MM.1S (cell line): Measurements from ENCODE around the gene ATF7IP.
"Not testable (repeated sequence)": the region's sequence is repeated elsewhere in the genome, so short reads cannot be mapped to it uniquely, and the experiment has no call there.

Source experiments
- DNase-seq: peaks from one replicate; pipeline ENCODE4 v3.0.0-alpha.2; 2015
- H2AFZ ChIP-seq: fragments of 300-600 bp; sonication (generic); 2 replicates; pipeline ENCODE4 v1.6.0; 2016; ENCODE audit warnings: antibody characterized with exemption, low read length
- H3F3A ChIP-seq: fragments of 300-600 bp; sonication (generic); 2 replicates; pipeline ENCODE4 v1.6.1; 2016; ENCODE audit warnings: mild to moderate bottlenecking, antibody characterized with exemption, low read length, moderate library complexity, mixed read lengths; ENCODE audit not compliant: insufficient read depth
- H3K27ac ChIP-seq: fragments of 300-600 bp; sonication (generic); 2 replicates; pipeline ENCODE4 v1.5.1; 2016; ENCODE audit warnings: mild to moderate bottlenecking, low read length
- H3K27me3 ChIP-seq: fragments of 300-600 bp; sonication (generic); replicated peaks from 2 replicates; pipeline ENCODE4 v1.6.0; 2016; ENCODE audit warnings: low read length; ENCODE audit not compliant: insufficient read depth
- H3K36me3 ChIP-seq: fragments of 300-600 bp; sonication (generic); replicated peaks from 2 replicates; pipeline ENCODE4 v1.6.1; 2016; ENCODE audit warnings: mild to moderate bottlenecking, low read length, mixed read lengths; ENCODE audit not compliant: insufficient read depth
- H3K4me1 ChIP-seq: fragments of 300-600 bp; sonication (generic); 2 replicates; pipeline ENCODE4 v1.6.1; 2016; ENCODE audit warnings: low read length, mixed read lengths
- H3K4me2 ChIP-seq: fragments of 300-600 bp; sonication (generic); 2 replicates; pipeline ENCODE4 v1.6.0; 2016; ENCODE audit warnings: low read depth, low read length
- H3K4me3 ChIP-seq: fragments of 300-600 bp; sonication (generic); 2 replicates; pipeline ENCODE4 v1.5.1; 2016; ENCODE audit warnings: low read length, mixed read lengths
- H3K79me2 ChIP-seq: fragments of 300-600 bp; sonication (generic); 2 replicates; pipeline ENCODE4 v1.6.1; 2016; ENCODE audit warnings: mixed run types, low read length, mixed read lengths
- H3K9ac ChIP-seq: fragments of 300-600 bp; sonication (generic); 2 replicates; pipeline ENCODE4 v1.6.1; 2016; ENCODE audit warnings: low read length, mixed read lengths
- H3K9me2 ChIP-seq: fragments of 300-600 bp; sonication (generic); replicated peaks from 2 replicates; pipeline ENCODE4 v1.6.1; 2016; ENCODE audit warnings: mild to moderate bottlenecking, low read length, mixed read lengths; ENCODE audit not compliant: insufficient read depth
- H3K9me3 ChIP-seq: fragments of 300-600 bp; sonication (generic); replicated peaks from 2 replicates; pipeline ENCODE4 v1.6.1; 2016; ENCODE audit warnings: mild to moderate bottlenecking, low read length, mixed read lengths; ENCODE audit not compliant: insufficient read depth
- H4K20me1 ChIP-seq: fragments of 300-600 bp; sonication (generic); 2 replicates; pipeline ENCODE4 v1.6.1; 2016; ENCODE audit warnings: mild to moderate bottlenecking, low read length, moderate library complexity, mixed read lengths; ENCODE audit not compliant: insufficient read depth
- CTCF ChIP-seq: fragments of 300-600 bp; sonication (generic); IDR thresholded peaks from 2 replicates; pipeline ENCODE4 v1.5.1; 2016; ENCODE audit warnings: antibody characterized with exemption, low read length, mixed read lengths
- EZH2 ChIP-seq: fragments of 300-600 bp; sonication (generic); optimal IDR thresholded peaks from 2 replicates; pipeline ENCODE3; 2017; ENCODE audit warnings: low read depth, mild to moderate bottlenecking, antibody characterized with exemption, low read length, mixed read lengths
- EZH2phosphoT487 ChIP-seq: fragments of 300-600 bp; sonication (generic); IDR thresholded peaks from 2 replicates; pipeline ENCODE4 v1.6.1; 2018; ENCODE audit warnings: antibody characterized with exemption, low read length

ATF7IP gene

GRCh38 chr12:14327711-14328110 is 37.8 kb upstream of the ATF7IP start:
- Histone ChIP-seq H2AFZ (no peak overlapping the region), H3K4me2 (no peak overlapping the region), H3K4me1 (no peaks in the 10 kb centered on the region)

GRCh38 chr12:14332482-14332881 is 33.0 kb upstream of the ATF7IP start:
- no peaks in the 10 kb centered on the region for H3K36me3 ChIP-seq
- H3K4me3 ChIP-seq: no peak overlapping the region
- no peak overlapping the region for H2AFZ ChIP-seq
- no peaks in the 10 kb centered on the region for H3K79me2 ChIP-seq
- H3K27me3 ChIP-seq: no peaks in the 10 kb centered on the region
- no peak overlapping the region for H3K4me2 ChIP-seq
- no peaks in the 10 kb centered on the region for H3F3A ChIP-seq
- TF ChIP-seq EZH2phosphoT487 (no peak), CTCF (no peak)
- H3K4me1 ChIP-seq: no peaks in the 10 kb centered on the region
- H3K27ac ChIP-seq: no peak overlapping the region
- H4K20me1 ChIP-seq: no peaks in the 10 kb centered on the region
- no peaks in the 10 kb centered on the region for H3K9me3 ChIP-seq
- H3K9me2 ChIP-seq: no peaks in the 10 kb centered on the region
- no peak for DNase-seq
- H3K9ac ChIP-seq: no peak overlapping the region

More at GRCh38 chr12:14327711-14328110, 37.8 kb upstream of the ATF7IP start:
- no peaks in the 10 kb centered on the region for H3K9me2 ChIP-seq
- H4K20me1 ChIP-seq: no peaks in the 10 kb centered on the region
- H3K27ac ChIP-seq: no peak overlapping the region
- no peaks in the 10 kb centered on the region for H3F3A ChIP-seq
- H3K36me3 ChIP-seq: no peaks in the 10 kb centered on the region
- H3K27me3 ChIP-seq: no peaks in the 10 kb centered on the region
- no peak overlapping the region for H3K4me3 ChIP-seq
- H3K9me3 ChIP-seq: no peaks in the 10 kb centered on the region
- TF ChIP-seq EZH2phosphoT487 (no peak), EZH2 (no peak), CTCF (no peak)
- H3K9ac ChIP-seq: no peak overlapping the region
- no peak for DNase-seq
- H3K79me2 ChIP-seq: no peaks in the 10 kb centered on the region

- Histone ChIP-seq H3F3A (no peaks in the 10 kb centered on the region), H3K9me3 (no peaks in the 10 kb centered on the region), H3K36me3 (no peaks in the 10 kb centered on the region), H3K9me2 (no peaks in the 10 kb centered on the region), H3K4me2 (no peak overlapping the region), H2AFZ (no peak overlapping the region), H3K4me1 (no peaks in the 10 kb centered on the region), H3K79me2 (no peaks in the 10 kb centered on the region), H3K9ac (no peak overlapping the region), H3K27me3 (no peaks in the 10 kb centered on the region), H3K27ac (no peak overlapping the region), H3K4me3 (no peak overlapping the region), H4K20me1 (no peaks in the 10 kb centered on the region)
- no peak for DNase-seq
- TF ChIP-seq CTCF (no peak), EZH2phosphoT487 (no peak), EZH2 (no peak)
Measured at GRCh38 chr12:14340371-14340770, 25.1 kb upstream of the ATF7IP start.

GRCh38 chr12:14351524-14351923 is 14.0 kb upstream of the ATF7IP start:
- not testable (repeated sequence) for DNase-seq, H3K9me2 ChIP-seq, H3F3A ChIP-seq, H3K9ac ChIP-seq, H3K9me3 ChIP-seq, H3K36me3 ChIP-seq, H3K27me3 ChIP-seq, H3K4me3 ChIP-seq, H4K20me1 ChIP-seq, H3K79me2 ChIP-seq, H3K27ac ChIP-seq, H3K4me1 ChIP-seq, H3K4me2 ChIP-seq, H2AFZ ChIP-seq

GRCh38 chr12:14352066-14352465 is 13.4 kb upstream of the ATF7IP start:
- not testable (repeated sequence) for H3K79me2 ChIP-seq, H2AFZ ChIP-seq, H3K4me2 ChIP-seq, H3F3A ChIP-seq, H3K4me1 ChIP-seq, H3K27me3 ChIP-seq, H3K36me3 ChIP-seq, H4K20me1 ChIP-seq, H3K9ac ChIP-seq, H3K27ac ChIP-seq, DNase-seq, H3K9me3 ChIP-seq, H3K9me2 ChIP-seq, H3K4me3 ChIP-seq

GRCh38 chr12:14354665-14355064 is 10.8 kb upstream of the ATF7IP start:
- not testable (repeated sequence) for H3K27ac ChIP-seq, H3K9ac ChIP-seq, H4K20me1 ChIP-seq, H3K9me3 ChIP-seq, H3K4me1 ChIP-seq, H3K27me3 ChIP-seq, H2AFZ ChIP-seq, H3K79me2 ChIP-seq, H3K9me2 ChIP-seq, H3F3A ChIP-seq, H3K4me2 ChIP-seq, H3K4me3 ChIP-seq, H3K36me3 ChIP-seq, DNase-seq
